NCI-H2029 (cell line): ENCODE results near the gene SNX8.

Experiments used
- DNase-seq: peaks from one replicate; lab custom pipeline; 2025; lab: John Stamatoyannopoulos, UW

Gene SNX8

GRCh38 chr7:2244404-2244995 lies 69.7 kb downstream of the SNX8 start:
- DNase-seq: no peak

DNA sequence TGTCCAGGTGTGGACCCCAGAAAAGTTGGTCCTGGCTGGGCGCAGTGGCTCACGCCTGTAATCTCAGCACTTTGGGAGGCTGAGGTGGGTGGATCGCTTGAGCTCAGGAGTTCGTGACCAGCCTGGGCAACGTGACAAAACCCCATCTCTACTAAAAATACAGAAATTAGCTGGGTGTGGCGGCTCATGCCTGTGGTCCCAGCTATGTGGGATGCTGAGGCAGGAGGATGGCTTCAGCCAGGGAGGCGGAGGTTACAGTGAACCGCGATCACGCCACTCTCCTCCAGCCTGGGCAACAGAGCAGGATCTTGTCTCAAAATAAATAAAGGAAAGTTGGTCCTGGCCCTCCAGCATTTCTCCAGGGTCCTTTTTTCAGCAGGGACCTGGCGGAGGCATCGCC lies 70.8 kb downstream of the SNX8 start:
- DNase-seq: no peak

DNA sequence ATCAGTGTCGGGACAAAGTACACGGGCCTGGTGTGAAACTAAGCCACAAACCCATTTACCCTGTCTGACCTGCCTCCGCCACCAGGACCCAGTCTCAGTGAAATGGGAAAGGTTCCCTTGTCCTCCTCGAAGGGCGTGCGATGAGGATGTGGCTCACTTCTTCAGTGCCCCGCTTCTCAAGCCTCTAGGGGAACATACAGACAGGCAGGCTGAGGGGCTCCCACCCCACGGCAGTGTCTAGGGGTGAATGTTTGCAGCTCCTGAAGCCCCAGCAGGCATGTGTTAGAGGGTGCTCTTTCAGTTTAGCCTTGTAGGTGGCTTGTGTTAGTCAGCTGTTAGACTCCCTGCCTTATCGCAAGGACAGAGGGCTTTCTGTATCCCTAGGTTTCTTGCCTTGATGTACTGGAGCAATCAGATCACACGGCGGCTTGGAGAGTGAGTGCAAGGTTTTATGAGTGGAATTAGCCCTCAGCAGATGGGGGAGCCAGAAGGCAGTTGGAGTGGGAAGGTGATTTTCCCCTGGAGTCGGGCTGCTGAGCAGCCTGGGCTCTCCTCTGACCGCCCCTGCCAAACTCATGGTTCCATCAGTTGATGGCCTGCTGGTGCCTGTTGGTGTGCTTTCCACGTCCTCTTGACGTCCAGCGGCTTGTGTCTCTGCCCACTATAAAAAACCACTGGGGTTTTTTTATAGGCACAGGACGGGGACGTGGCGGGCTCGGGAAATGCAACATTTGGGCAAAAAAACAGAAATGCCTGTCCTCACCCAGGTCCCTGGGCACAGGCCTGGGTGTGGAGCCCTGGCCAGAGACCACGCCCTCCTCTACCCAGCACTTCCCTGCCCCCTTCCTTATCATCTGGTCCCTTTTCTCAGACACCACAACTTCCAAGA lies 71.5 kb downstream of the SNX8 start:
- DNase-seq: no peak

GRCh38 chr7:2241580-2242540 lies 72.4 kb downstream of the SNX8 start, which contains the start of the genes MRM2 and NUDT1:
Gene MRM2 (minus strand): TSS chr7:2242205. CDS start chr7:2242169, 36 bp downstream.
Gene NUDT1 (plus strand): TSS chr7:2242226. CDS start chr7:2244575, 2,349 bp downstream.
- peak; percentile 58 for DNase-seq

- DNase-seq: no peak
Measured at GRCh38 chr7:2239242-2239641, 75.0 kb downstream of the SNX8 start.

DNA sequence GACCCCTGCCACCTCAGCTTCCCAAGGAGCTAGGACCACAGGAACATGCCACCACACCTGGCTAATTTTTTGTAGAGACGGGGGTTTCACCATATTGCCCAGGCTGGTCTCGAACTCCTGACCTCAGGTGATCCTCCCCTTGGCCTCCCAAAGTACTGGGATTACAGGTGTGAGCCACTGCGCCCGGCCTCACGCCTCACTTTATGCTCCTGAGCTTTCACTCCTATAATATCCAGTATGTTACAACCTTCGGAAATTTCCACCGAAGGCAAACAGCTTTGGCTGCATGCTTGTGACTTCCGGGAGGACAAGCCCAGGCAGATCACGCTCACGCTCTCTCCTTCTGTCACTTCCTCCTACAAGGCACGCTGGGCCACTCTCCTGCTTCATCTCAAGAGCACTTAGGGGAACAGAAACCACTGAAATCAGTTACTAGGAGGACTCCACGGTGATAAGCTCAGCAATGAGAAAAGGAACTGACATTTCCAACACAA lies 77.1 kb downstream of the SNX8 start:
- DNase-seq: no peak

GRCh38 chr7:2233926-2234325 lies 80.3 kb downstream of the SNX8 start:
- DNase-seq: no peak

GRCh38 chr7:2232766-2233520 lies 81.3 kb downstream of the SNX8 start, which contains the start of gene MAD1L1:
Gene MAD1L1 (minus strand): TSS chr7:2232945. CDS start chr7:2230133, 2,812 bp downstream.
- DNase-seq: peak; percentile 83

DNA sequence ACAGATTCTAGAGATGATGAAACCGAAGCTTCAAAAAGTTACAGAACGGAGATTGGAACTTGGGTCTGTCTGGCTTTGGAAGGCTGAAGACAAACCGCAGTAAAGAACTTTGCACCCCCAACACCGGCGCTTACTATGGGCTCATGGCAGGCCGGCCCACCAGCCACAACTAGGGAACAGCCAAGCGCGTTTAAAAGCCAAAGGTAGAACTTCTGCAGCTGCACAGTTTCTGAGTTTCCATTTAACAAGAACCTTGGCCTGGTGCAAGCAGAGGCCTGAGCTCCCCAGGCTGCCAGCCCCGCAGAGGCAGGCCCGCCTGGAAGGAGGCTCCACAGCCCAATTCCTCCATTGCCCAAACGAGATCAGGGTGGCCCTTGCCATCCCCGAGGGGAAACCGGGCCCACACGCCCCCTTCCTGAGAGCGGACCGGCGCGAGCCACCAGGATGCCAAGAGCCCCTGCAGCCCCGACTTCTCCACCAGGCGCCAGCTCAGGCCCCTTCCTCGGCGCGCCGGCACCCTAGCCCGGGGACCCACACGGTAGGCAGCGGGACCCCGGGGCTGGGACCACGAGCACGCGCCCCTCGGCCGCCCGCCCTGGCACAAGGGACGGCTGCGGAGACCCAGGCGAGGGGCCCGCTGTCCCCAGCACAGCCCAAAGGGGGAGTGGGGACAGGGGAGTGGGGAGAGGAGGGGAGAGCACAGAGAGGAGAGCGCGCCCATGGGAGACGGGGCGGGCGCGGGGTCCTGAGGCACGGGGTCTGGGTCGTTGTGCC lies 82.1 kb downstream of the SNX8 start:
- DNase-seq: no peak

DNA sequence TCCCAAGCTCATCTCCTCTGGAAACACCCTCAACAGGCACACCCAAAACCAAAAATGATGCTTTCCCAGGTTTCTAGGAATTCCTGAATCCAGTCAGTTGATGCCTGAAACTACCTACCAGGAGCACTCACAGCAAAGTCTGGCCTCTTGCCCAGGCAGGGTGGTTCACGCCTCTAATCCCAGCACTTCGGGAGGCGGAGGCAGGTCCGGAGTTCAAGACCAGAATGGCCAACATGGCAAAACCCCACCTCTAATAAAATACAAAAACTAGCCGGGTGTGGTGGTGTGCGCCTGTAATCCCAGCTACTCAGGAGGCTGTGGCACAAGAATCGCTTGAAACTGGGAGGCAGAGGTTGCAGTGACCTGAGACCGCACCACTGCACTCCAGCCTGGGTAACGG lies 83.4 kb downstream of the SNX8 start:
- no peak for DNase-seq

- DNase-seq: no peak
Measured at GRCh38 chr7:2230226-2230625, 84.0 kb downstream of the SNX8 start.

GRCh38 chr7:2229467-2229866 lies 84.8 kb downstream of the SNX8 start:
- no peak for DNase-seq

DNA sequence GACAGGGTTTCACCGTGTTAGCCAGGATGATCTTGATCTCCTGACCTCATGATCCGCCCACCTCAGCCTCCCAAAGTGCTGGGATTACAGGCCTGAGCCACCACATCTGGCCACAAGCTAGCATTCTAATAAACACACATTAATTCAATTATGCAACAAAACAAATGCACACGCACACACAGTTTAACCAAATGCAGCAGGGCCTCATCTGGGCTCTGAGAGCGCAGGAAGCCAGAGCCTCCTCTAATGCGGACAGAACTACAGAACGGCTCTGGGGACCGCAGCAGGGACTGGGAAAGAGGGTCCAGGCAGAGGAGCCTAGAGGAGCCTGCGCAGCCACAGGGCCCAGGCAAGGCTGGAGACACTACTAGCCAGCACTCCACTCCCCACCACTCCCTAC lies 85.3 kb downstream of the SNX8 start:
- no peak for DNase-seq

- no peak for DNase-seq
Measured at GRCh38 chr7:2227699-2228098, 86.5 kb downstream of the SNX8 start.

DNA sequence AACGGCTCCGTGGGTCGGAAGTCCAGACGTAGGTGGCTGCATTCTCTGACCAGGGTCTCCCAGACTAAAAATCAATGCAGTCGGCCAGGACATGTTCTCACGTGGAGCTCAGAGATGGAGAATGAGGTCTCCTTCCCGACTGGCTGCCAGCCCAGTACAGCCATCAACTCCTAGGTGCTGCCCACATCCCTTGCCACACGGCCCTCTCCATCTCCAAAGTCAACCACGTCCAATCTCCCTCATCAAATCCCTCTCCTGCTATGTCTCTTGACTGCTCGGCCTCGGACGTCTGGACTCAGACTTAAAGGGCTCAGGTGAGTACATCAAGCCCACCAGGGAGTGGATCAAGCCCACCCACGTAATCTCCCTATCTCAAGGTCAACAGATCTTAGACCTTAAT lies 88.4 kb downstream of the SNX8 start:
- DNase-seq: no peak

GRCh38 chr7:2225336-2225735 lies 88.9 kb downstream of the SNX8 start:
- no peak for DNase-seq

GRCh38 chr7:2224934-2225333 lies 89.3 kb downstream of the SNX8 start:
- DNase-seq: no peak

DNA sequence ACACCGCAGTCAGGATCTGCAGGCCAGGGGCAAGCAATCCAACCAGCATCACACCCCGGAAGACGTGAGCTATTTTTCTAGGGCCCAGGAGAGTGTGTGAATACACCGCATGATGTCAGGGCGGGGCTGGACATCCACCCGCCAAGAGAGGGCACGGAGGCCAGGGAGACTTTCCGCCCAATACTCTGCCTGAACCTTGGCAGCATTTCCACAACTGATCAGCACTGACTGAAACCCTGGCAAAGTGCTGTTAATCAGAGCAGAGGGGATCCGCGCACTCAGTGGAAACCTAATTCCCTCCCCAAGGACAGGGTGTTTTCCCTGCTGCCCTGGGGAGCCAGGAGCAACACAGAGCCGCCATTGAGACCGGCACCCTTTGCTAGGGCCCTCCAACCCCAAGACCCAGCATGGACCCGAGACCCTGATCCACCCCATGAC lies 89.7 kb downstream of the SNX8 start:
- no peak for DNase-seq

DNA sequence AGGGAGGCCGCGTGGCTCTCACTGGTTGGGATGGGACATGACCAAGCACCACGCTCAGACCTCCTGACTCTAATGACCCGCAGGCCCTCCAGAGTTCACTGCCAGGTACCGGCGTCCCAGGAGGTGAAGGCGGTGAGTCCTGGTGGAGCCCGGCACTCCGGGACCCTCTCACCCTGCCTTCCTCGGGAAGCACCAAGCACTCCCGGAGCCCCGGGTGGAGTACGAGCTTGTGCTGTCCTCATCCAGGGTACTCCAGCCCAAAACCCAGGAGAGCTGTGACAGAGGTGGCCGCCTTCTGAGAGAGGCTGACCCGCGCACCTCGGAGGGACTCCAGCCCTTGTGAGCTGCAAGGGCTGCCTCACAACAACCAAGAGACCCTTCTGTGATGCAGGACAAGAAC lies 90.9 kb downstream of the SNX8 start:
- no peak for DNase-seq

DNA sequence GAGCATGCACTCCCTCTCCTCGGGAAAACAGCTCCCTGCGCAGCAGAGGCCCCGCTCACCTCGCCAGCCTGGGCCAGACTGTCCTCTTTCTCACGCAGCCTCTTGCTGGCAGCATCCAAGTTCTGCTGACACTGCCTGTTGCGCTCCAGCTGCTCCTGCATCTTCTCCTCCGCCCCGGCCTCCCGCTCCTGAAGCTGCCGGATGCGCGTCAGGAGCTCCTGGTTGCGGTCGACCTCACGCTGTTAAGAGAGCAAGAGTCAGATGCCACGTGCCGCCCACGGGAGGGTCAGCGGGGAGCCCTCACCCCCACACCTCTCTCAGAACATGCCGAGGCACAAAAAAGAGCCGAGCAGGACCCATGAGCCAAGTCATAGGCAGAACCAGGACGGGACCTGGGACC lies 91.7 kb downstream of the SNX8 start:
- no peak for DNase-seq
